GM12865 (cell line): ENCODE measurements around the gene MLANA.

ENCODE experiments used
- DNase-seq: peaks from one replicate; pipeline ENCODE4 v3.0.0; 2010; ENCODE audit warnings: low read depth
- H3K4me3 ChIP-seq: 2 replicates; pipeline ENCODE4 v1.5.1; 2011; ENCODE audit warnings: mild to moderate bottlenecking, low read depth, low read length, control low read depth
- TF ChIP-seq, protein P1 (sequence below): IDR thresholded peaks from 2 replicates; pipeline ENCODE4 v1.5.1; 2011; ENCODE audit warnings: low read length, control low read depth, low read depth, inconsistent platforms; ENCODE audit not compliant: insufficient read depth; ENCODE audit errors: missing control alignments

MLANA gene, protein sequence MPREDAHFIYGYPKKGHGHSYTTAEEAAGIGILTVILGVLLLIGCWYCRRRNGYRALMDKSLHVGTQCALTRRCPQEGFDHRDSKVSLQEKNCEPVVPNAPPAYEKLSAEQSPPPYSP

GRCh38 chr9:5890641-5891040 lies at the start of gene MLANA:
MLANA (plus strand) TSS chr9:5890889; CDS start chr9:5892475, 1,586 bp downstream.
- TF ChIP-seq, protein P1, sequence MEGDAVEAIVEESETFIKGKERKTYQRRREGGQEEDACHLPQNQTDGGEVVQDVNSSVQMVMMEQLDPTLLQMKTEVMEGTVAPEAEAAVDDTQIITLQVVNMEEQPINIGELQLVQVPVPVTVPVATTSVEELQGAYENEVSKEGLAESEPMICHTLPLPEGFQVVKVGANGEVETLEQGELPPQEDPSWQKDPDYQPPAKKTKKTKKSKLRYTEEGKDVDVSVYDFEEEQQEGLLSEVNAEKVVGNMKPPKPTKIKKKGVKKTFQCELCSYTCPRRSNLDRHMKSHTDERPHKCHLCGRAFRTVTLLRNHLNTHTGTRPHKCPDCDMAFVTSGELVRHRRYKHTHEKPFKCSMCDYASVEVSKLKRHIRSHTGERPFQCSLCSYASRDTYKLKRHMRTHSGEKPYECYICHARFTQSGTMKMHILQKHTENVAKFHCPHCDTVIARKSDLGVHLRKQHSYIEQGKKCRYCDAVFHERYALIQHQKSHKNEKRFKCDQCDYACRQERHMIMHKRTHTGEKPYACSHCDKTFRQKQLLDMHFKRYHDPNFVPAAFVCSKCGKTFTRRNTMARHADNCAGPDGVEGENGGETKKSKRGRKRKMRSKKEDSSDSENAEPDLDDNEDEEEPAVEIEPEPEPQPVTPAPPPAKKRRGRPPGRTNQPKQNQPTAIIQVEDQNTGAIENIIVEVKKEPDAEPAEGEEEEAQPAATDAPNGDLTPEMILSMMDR = no peak
- no peak for DNase-seq
- no peak within 1 kb of the TSS for H3K4me3 ChIP-seq

- no peak overlapping the region for H3K4me3 ChIP-seq
- peak; percentile 84 for DNase-seq
- TF ChIP-seq, protein P1 = no peak
Observed at GRCh38 chr9:5841771-5842573, 48.7 kb upstream of the MLANA start.

DNA sequence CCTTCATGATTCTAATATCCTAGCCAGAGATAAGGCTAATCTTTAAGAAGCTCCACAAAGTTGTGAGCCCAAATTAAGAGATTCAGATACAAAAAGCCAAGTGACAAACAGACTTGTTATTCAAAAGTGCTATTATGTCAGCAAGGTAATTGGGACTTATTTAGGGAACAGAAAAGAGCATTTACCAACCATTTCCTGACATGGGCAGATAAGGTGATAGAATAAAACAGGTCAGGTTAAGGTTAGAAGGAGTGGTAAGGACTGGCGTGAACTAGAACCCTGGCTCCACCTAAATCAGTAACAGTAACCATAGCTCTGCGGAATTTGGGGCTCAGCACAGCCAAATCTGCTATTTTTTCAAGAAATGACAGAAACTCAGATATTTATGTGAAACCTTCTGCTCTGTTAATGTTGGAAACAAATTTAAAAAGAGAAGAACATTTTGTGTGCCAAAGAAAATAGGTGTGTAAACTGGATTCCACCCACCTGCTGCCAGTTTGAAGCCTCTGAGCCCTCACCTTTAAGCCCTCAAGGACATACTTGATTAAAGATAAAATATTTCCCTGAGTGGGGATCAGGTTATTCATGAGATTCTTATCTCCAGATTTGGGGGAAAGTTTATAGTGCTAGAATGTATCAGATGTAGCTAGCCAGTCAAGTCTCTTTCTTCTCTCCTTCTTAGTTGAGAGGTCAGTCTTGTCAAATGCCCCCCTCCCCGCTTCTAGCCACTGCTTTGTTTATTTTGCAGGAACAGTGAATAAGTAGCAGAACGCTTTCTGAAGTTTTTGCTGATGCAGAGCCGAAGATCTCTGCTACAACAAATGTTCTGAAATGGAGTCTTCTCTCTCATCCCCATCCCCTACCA lies 47.5 kb upstream of the MLANA start:
- no peak for DNase-seq
- no peak overlapping the region for H3K4me3 ChIP-seq
- TF ChIP-seq, protein P1 = no peak

GRCh38 chr9:5843794-5844471 lies 46.8 kb upstream of the MLANA start:
- DNase-seq = no peak
- TF ChIP-seq, protein P1 = no peak
- H3K4me3 ChIP-seq = no peak overlapping the region

DNA sequence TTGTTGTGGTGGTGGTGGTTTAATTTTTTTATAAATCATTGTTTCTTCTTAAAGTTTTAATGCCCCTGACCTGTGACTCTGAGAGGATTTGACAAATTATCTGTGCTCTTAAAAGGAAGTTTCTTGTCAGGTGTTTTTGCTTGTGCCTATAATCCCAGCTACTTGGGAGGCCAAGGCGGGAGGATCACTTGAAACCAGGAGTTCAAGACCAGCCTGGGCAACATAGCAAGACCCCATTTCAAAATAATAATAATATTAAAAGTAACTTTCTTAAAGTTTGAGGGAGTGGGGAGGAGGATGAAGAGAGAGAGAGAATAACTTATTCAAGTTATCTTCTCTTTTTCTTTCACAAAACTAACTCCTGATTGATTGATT lies 45.5 kb upstream of the MLANA start:
- no peak overlapping the region for H3K4me3 ChIP-seq
- no peak for DNase-seq
- TF ChIP-seq, protein P1 = no peak

GRCh38 chr9:5846096-5846495 lies 44.6 kb upstream of the MLANA start:
- no peak overlapping the region for H3K4me3 ChIP-seq
- TF ChIP-seq, protein P1 = no peak
- no peak for DNase-seq
